T47D (cell line): ENCODE data around the gene PPP1R1A.

ENCODE experiments used
- DNase-seq, 2 experiments: peaks; one replicate each; pipeline versions ENCODE4 v3.0.0 to v3.0.0-alpha.2; 2011 to 2012; ENCODE audit warnings: low read depth in 1 of 2, low spot score in 1 of 2
- JUND ChIP-seq: IDR thresholded peaks from 2 replicates; pipeline ENCODE4 v1.6.1; 2012; ENCODE audit warnings: low read depth
- in situ Hi-C: cut with HindIII; loops from 2 replicates; pipeline ENCODE4 v1.10.0; 2016; ENCODE audit warnings: low sequenced_read_pairs, low pct_unique_long_range_greater_than_20kb

PPP1R1A gene

DNA sequence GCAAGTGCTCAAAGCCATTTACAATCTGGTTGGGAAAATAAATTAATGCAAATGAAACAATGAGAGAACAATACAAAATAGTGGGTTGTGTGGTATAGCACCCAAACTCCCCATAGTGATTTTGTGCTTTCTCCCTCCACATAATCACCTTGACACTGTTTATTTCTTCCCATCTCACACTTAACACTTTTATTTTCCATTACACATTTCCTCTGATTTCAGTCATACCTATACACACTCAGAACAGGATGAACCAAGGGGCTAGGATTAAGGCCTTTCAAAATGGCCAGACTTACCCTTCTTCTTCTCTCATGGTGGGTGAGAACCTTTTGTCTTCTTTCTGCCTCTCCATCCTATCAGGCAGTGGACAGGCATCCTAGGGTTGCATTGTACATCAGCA is 53.0 kb downstream of the PPP1R1A start:
- DNase-seq = no peak
- no peak for TF ChIP-seq JUND
- in situ Hi-C loops = no loop called here

DNA sequence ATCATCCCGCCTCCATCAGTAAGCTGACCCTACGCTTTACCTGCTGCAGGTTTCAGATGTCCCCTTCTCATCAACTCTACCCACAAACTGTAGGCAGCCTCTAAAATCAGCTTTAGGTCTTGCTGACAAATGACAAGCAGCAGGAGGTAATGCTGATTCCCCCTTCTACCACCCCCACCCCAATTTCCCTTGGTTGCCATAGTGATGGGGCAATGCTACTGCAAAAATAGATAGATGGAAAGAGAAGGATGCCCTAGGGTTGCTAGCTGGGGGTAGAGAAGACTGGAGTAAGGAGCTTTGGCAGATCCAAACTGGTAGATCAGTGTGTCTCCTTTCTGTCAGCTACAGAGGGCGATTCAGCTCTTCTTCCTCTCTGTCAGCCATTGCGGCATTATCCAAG is 58.9 kb downstream of the PPP1R1A start:
- in situ Hi-C loops = no loop called here
- no peak for DNase-seq
- TF ChIP-seq JUND = no peak
